Activated T-helper 1 cell treated with anti-CD3 and anti-CD28 coated beads, Interleukin-12 subunit alpha, Interleukin-12 subunit beta, Interleukin-2, Interleukin-4 antibody, amounts not matched to agents 30 ng/mL and 10 ng/mL and 1 ng/mL, durations not matched to agents 14 hours and 24 hours and 36 hours (primary cell): ENCODE measurements around the gene SGCD. TPM values are rescaled to one million over a fixed set of nuclear protein-coding genes. Genes with fewer than 3 reads are reported as not detected.

ENCODE experiments used
- DNase-seq: peaks from one replicate; pipeline ENCODE4 v3.0.0; 2021; ENCODE audit warnings: low spot score
- H3K27ac Mint-ChIP-seq: one replicate; pipeline ENCODE4 v1.8.0; 2021; ENCODE audit warnings: mild to moderate bottlenecking, mixed read lengths
- H3K27me3 Mint-ChIP-seq: one replicate; pipeline ENCODE4 v1.8.0; 2022; ENCODE audit warnings: mild to moderate bottlenecking, moderate library complexity, mixed read lengths; ENCODE audit not compliant: insufficient read depth
- H3K36me3 Mint-ChIP-seq: one replicate; pipeline ENCODE4 v1.8.0; 2021; ENCODE audit warnings: low read depth, mixed read lengths
- H3K4me1 Mint-ChIP-seq: one replicate; pipeline ENCODE4 v1.8.0; 2021; ENCODE audit warnings: low read depth, mixed read lengths
- H3K4me3 Mint-ChIP-seq: one replicate; pipeline ENCODE4 v1.8.0; 2021; ENCODE audit warnings: mild to moderate bottlenecking, moderate library complexity, mixed read lengths
- H3K9me3 Mint-ChIP-seq: one replicate; pipeline ENCODE4 v1.8.0; 2021; ENCODE audit warnings: mixed read lengths
- intact Hi-C: fragments of 100-400 bp; cut with micrococcal nuclease; formaldehyde crosslinking; loops from one replicate; pipeline ENCODE4 v1.15.1; 2024
- total RNA-seq: library from RNA; stranded (reverse); gene quantifications from 2 replicates; pipeline ENCODE4 v1.2.3, GENCODE V29; 2022

The SGCD gene
- total RNA-seq, 1 donor from 2014 or later, result not detected

GRCh38 chr5:156479849-156480248 lies 152.9 kb downstream of the SGCD start:
- H3K27me3 Mint-ChIP-seq, result peaks cover 14% of the 10 kb centered on the region
- no peak overlapping the region for H3K4me3 Mint-ChIP-seq
- H3K9me3 Mint-ChIP-seq, result no peaks in the 10 kb centered on the region
- no peak overlapping the region for H3K27ac Mint-ChIP-seq
- DNase-seq, result no peak
- intact Hi-C loops, result no loop called here
- H3K36me3 Mint-ChIP-seq, result no peaks in the 10 kb centered on the region
- no peaks in the 10 kb centered on the region for H3K4me1 Mint-ChIP-seq

- peaks cover under 1% of the 10 kb centered on the region for H3K9me3 Mint-ChIP-seq
- no peak overlapping the region for H3K4me3 Mint-ChIP-seq
- H3K36me3 Mint-ChIP-seq, result no peaks in the 10 kb centered on the region
- no peak for DNase-seq
- H3K4me1 Mint-ChIP-seq, result no peaks in the 10 kb centered on the region
- H3K27ac Mint-ChIP-seq, result no peak overlapping the region
- intact Hi-C loops, result no loop called here
- H3K27me3 Mint-ChIP-seq, result peaks cover 9% of the 10 kb centered on the region
Observed at GRCh38 chr5:156481741-156482140, 154.8 kb downstream of the SGCD start.

- H3K4me1 Mint-ChIP-seq, result no peaks in the 10 kb centered on the region
- H3K27me3 Mint-ChIP-seq, result peaks cover 1% of the 10 kb centered on the region
- intact Hi-C loops, result no loop called here
Observed at GRCh38 chr5:156482818-156483217, 155.9 kb downstream of the SGCD start.

DNA sequence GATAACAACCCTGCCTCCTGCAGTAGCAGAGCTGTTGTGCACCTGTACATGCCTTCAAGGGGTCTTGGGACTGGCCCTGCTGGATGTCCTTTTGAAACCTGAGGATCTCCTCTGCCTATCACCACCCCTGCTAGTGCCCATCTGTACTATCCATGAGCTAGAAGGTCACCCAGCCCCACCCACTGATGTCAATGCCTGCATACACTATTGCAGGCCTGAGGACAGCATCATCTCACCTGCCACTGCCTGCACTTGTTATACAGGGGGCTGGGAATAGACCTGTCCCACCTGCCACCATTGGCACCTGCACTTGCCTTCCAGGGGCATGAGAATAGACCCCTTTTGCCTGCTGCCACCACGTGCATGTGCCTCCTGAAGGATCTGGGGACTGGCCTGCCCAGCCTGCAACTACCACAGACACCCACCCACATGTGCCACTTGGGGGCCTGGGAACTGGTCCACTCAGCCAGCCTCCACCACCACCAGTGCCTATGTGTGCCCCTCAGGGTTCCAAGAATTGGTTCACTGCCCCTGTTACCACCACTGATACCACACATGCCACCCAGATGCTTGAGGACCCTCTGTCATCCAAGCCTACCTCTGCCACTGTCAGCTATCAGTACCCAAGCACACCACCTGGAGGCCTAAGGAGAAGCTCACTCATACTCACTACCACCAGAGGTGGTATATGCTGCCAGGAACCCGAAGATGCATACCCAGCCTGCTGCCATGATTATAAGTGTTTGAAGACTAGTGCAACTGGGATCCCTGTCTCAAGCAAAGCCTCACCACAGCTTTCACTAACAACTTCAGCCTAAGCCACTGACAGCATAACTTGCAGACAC lies 159.7 kb downstream of the SGCD start:
- no peak for DNase-seq
- intact Hi-C loops, result no loop called here
- H3K4me3 Mint-ChIP-seq, result no peak overlapping the region
- no peak overlapping the region for H3K27ac Mint-ChIP-seq
- H3K27me3 Mint-ChIP-seq, result peaks cover 8% of the 10 kb centered on the region
- no peaks in the 10 kb centered on the region for H3K4me1 Mint-ChIP-seq
- no peaks in the 10 kb centered on the region for H3K36me3 Mint-ChIP-seq
- H3K9me3 Mint-ChIP-seq, result peaks cover 13% of the 10 kb centered on the region

More at GRCh38 chr5:156482818-156483217, 155.9 kb downstream of the SGCD start:
- DNase-seq, result no peak
- no peak overlapping the region for H3K4me3 Mint-ChIP-seq
- H3K27ac Mint-ChIP-seq, result no peak overlapping the region
- H3K9me3 Mint-ChIP-seq, result peaks cover 6% of the 10 kb centered on the region
- H3K36me3 Mint-ChIP-seq, result no peaks in the 10 kb centered on the region

GRCh38 chr5:156491766-156492165 lies 164.8 kb downstream of the SGCD start:
- Mint-ChIP-seq H3K36me3 (no peaks in the 10 kb centered on the region), H3K27me3 (peaks cover 12% of the 10 kb centered on the region), H3K4me1 (no peaks in the 10 kb centered on the region), H3K9me3 (peaks cover 13% of the 10 kb centered on the region), H3K4me3 (no peak overlapping the region), H3K27ac (no peak overlapping the region)
- no peak for DNase-seq
- intact Hi-C loops, result no loop called here

GRCh38 chr5:156496291-156496690 lies 169.3 kb downstream of the SGCD start:
- DNase-seq, result no peak
- Mint-ChIP-seq H3K36me3 (no peaks in the 10 kb centered on the region), H3K9me3 (no peaks in the 10 kb centered on the region), H3K27me3 (peaks cover 4% of the 10 kb centered on the region), H3K4me1 (no peaks in the 10 kb centered on the region), H3K27ac (no peak overlapping the region), H3K4me3 (no peak overlapping the region)
- intact Hi-C loops, result no loop called here

DNA sequence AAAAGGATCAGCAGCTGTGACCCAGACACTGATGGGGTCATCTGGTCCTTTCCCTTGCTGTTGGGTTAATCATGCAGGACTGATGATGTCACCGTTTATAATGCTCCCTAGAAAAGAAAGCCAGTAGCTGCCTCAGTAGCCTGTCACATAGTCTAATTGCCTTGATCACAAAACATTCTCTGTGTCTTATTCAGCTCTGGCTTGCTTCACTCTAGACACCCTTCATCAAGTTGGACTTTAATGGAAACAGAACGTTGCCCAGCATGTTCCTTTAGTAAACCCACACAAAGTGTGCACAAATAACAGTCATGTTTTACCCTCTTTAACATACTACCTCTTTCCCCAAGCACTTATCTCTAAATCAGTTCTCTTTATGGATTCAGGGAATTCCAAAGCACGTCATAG lies 170.8 kb downstream of the SGCD start:
- no peaks in the 10 kb centered on the region for H3K4me1 Mint-ChIP-seq
- H3K9me3 Mint-ChIP-seq, result no peaks in the 10 kb centered on the region

GRCh38 chr5:156498226-156498980 lies 171.4 kb downstream of the SGCD start:
- intact Hi-C loops, result no loop called here
- H3K4me1 Mint-ChIP-seq, result no peaks in the 10 kb centered on the region
- H3K36me3 Mint-ChIP-seq, result no peaks in the 10 kb centered on the region
- H3K27me3 Mint-ChIP-seq, result peaks cover 4% of the 10 kb centered on the region
- H3K4me3 Mint-ChIP-seq, result no peak overlapping the region
- no peak for DNase-seq
- no peak overlapping the region for H3K27ac Mint-ChIP-seq
- H3K9me3 Mint-ChIP-seq, result no peaks in the 10 kb centered on the region

More for the DNA sequence above, 170.8 kb downstream of the SGCD start:
- no peak overlapping the region for H3K4me3 Mint-ChIP-seq
- H3K27me3 Mint-ChIP-seq, result peaks cover 4% of the 10 kb centered on the region
- DNase-seq, result no peak
- intact Hi-C loops, result no loop called here
- no peak overlapping the region for H3K27ac Mint-ChIP-seq
- no peaks in the 10 kb centered on the region for H3K36me3 Mint-ChIP-seq

DNA sequence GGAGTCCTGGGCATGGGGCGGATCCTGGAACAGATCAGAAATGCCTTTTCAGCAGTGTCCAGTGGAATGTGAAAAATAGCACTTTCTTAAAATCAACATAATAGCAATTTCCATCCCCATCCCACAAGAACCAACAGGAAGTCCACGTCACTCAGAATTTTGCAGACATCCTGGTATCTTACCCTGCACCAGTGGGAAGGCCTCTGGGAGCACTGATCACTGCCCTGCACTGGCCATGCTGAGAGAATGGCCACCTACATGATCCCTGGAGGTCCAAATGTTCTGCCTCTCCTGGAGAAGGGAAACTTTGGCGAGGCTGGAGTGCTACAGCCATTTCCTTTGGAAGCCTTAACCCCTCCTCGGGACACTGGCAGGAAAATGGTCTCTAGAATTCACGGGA lies 173.8 kb downstream of the SGCD start:
- Mint-ChIP-seq H3K9me3 (no peaks in the 10 kb centered on the region), H3K27me3 (peaks cover 4% of the 10 kb centered on the region), H3K27ac (no peak overlapping the region), H3K4me3 (no peak overlapping the region), H3K4me1 (no peaks in the 10 kb centered on the region), H3K36me3 (no peaks in the 10 kb centered on the region)
- intact Hi-C loops, result no loop called here
- no peak for DNase-seq

- no peaks in the 10 kb centered on the region for H3K36me3 Mint-ChIP-seq
- no peak overlapping the region for H3K27ac Mint-ChIP-seq
- no peaks in the 10 kb centered on the region for H3K4me1 Mint-ChIP-seq
Observed at GRCh38 chr5:156505101-156505500, 178.1 kb downstream of the SGCD start.

GRCh38 chr5:156513123-156513815 lies 186.3 kb downstream of the SGCD start:
- Mint-ChIP-seq H3K9me3 (peaks cover 14% of the 10 kb centered on the region), H3K4me1 (no peaks in the 10 kb centered on the region), H3K27me3 (peaks cover 8% of the 10 kb centered on the region), H3K27ac (no peak overlapping the region), H3K36me3 (no peaks in the 10 kb centered on the region), H3K4me3 (no peak overlapping the region)
- no peak for DNase-seq
- intact Hi-C loops, result no loop called here

More at GRCh38 chr5:156505101-156505500, 178.1 kb downstream of the SGCD start:
- Mint-ChIP-seq H3K9me3 (no peaks in the 10 kb centered on the region), H3K4me3 (no peak overlapping the region), H3K27me3 (peaks cover 15% of the 10 kb centered on the region)
- intact Hi-C loops, result no loop called here
- DNase-seq, result no peak

DNA sequence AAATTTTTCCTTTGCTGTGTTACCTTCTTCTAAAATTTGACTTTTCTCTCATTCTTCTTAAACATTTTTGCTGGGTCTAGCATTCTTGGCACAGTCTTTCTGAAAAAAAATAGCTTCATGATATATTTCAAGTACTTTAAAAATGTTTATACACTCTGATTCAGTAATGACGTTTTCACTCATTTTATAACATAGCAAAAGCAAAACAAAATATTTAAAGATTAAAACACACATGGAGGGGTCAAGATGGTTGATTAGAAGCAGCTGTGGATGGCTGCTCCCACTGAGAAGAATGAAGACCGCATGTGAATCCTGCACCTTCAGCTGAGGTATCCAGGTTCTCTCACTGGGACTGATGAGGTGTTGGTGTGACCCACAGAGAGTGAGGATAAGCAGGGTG lies 188.2 kb downstream of the SGCD start:
- no peaks in the 10 kb centered on the region for H3K27me3 Mint-ChIP-seq
- no peaks in the 10 kb centered on the region for H3K36me3 Mint-ChIP-seq
- no peak for DNase-seq
- peaks cover 22% of the 10 kb centered on the region for H3K9me3 Mint-ChIP-seq
- intact Hi-C loops, result no loop called here
- no peak overlapping the region for H3K4me3 Mint-ChIP-seq
- no peak overlapping the region for H3K27ac Mint-ChIP-seq
- no peaks in the 10 kb centered on the region for H3K4me1 Mint-ChIP-seq
